ENCODE results near the gene TRIM17. TPM values are rescaled to one million over a fixed set of nuclear protein-coding genes. Genes with fewer than 3 reads are reported as not detected.

TRIM17 gene
- polyA plus RNA-seq, 1 experiment, result 0.16 TPM

- TF ChIP-seq CTCF (IDR thresholded peaks at IDR 0.05; ENCODE audit: low read depth, low read length), result no peak
- H3K27ac ChIP-seq (ENCODE audit: low read depth, low read length), result no peak overlapping the region
- no peak for DNase-seq (ENCODE audit: low read depth, low spot score)
- no peaks in the 10 kb centered on the region; the same call in 1 of the 2 replicates for H3K9me3 ChIP-seq (ENCODE audit: control insufficient read depth, insufficient read depth, low read length)
- POLR2A ChIA-PET, result no interaction called here
- CTCF ChIA-PET, result interaction anchor here (2.0 kb wide), 1 partner anchor 9 kb away, joined by 5 read pairs; no protein-coding TSS in a partner anchor
- H3K4me3 ChIP-seq (ENCODE audit: low read depth, low read length), result no peak overlapping the region
- H3K27me3 ChIP-seq (ENCODE audit: control insufficient read depth, insufficient read depth, low read length), result no peaks in the 10 kb centered on the region
Observed at GRCh38 chr1:228401782-228402640, 14.7 kb downstream of the TRIM17 start.

GRCh38 chr1:228400692-228401454 lies 15.8 kb downstream of the TRIM17 start:
- TF ChIP-seq CTCF (IDR thresholded peaks at IDR 0.05; ENCODE audit: low read depth, low read length), result no peak
- H3K4me3 ChIP-seq (ENCODE audit: low read depth, low read length), result no peak overlapping the region
- ChIA-PET POLR2A (no interaction called here), CTCF (interaction anchor here (0.5 kb wide), 1 partner anchor 262 kb away, joined by 3 read pairs; no protein-coding TSS in a partner anchor)
- H3K27me3 ChIP-seq (ENCODE audit: control insufficient read depth, insufficient read depth, low read length), result no peaks in the 10 kb centered on the region
- no peak for DNase-seq (ENCODE audit: low read depth, low spot score)
- no peak overlapping the region for H3K27ac ChIP-seq (ENCODE audit: low read depth, low read length)
- H3K9me3 ChIP-seq (ENCODE audit: control insufficient read depth, insufficient read depth, low read length), result no peaks in the 10 kb centered on the region; the same call in 1 of the 2 replicates

GRCh38 chr1:228400237-228400651 lies 16.4 kb downstream of the TRIM17 start:
- no peak for TF ChIP-seq CTCF (IDR thresholded peaks at IDR 0.05; ENCODE audit: low read depth, low read length)
- POLR2A ChIA-PET, result no interaction called here
- DNase-seq (ENCODE audit: low read depth, low spot score), result no peak
- CTCF ChIA-PET, result interaction anchor here (0.5 kb wide), 1 partner anchor 261 kb away, joined by 3 read pairs; no protein-coding TSS in a partner anchor
- no peaks in the 10 kb centered on the region for H3K27me3 ChIP-seq (ENCODE audit: control insufficient read depth, insufficient read depth, low read length)
- no peak overlapping the region for H3K27ac ChIP-seq (ENCODE audit: low read depth, low read length)
- H3K9me3 ChIP-seq (ENCODE audit: control insufficient read depth, insufficient read depth, low read length), result no peaks in the 10 kb centered on the region; the same call in 1 of the 2 replicates
- H3K4me3 ChIP-seq (ENCODE audit: low read depth, low read length), result no peak overlapping the region

- no peaks in the 10 kb centered on the region; the same call in 1 of the 2 replicates for H3K9me3 ChIP-seq (ENCODE audit: control insufficient read depth, insufficient read depth, low read length)
- DNase-seq (ENCODE audit: low read depth, low spot score), result no peak
- TF ChIP-seq CTCF (IDR thresholded peaks at IDR 0.05; ENCODE audit: low read depth, low read length), result no peak
- ChIA-PET POLR2A (no interaction called here), CTCF (interaction anchor here (0.5 kb wide), 1 partner anchor 261 kb away, joined by 3 read pairs; no protein-coding TSS in a partner anchor)
- H3K27me3 ChIP-seq (ENCODE audit: control insufficient read depth, insufficient read depth, low read length), result no peaks in the 10 kb centered on the region
- H3K4me3 ChIP-seq (ENCODE audit: low read depth, low read length), result no peak overlapping the region
- H3K27ac ChIP-seq (ENCODE audit: low read depth, low read length), result no peak overlapping the region
Observed at GRCh38 chr1:228399531-228400236, 17.0 kb downstream of the TRIM17 start.
